NT2/D1 (cell line): Measurements from ENCODE around the gene RGS9.

Source experiments
- SUZ12 ChIP-seq: IDR thresholded peaks from 2 replicates; pipeline ENCODE4 v1.6.1; 2011; ENCODE audit not compliant: insufficient read length, insufficient read depth; ENCODE audit errors: extremely low read depth
- YY1 ChIP-seq: IDR thresholded peaks from 2 replicates; pipeline ENCODE4 v1.6.1; 2011; ENCODE audit not compliant: insufficient read length, insufficient read depth

GRCh38 chr17:65121916-65122806, 15.0 kb upstream of the RGS9 start:
- TF ChIP-seq YY1: no peak
- TF ChIP-seq SUZ12: no peak
